Caco-2 (cell line): ENCODE data around the gene GMIP. TPM values are rescaled to one million over a fixed set of nuclear protein-coding genes. Genes with fewer than 3 reads are reported as not detected.

ENCODE experiments used
- BruUV-seq: library from RNA; stranded (reverse); fragments of 400-500 nt; replicated peaks from 2 replicates; lab custom pipeline; 2021; lab: Mats Ljungman, UMichigan
- CTCF ChIA-PET: fragments of 300-600 bp; sonication (Branson Sonifier 250); formaldehyde crosslinking; loops from one replicate; lab custom pipeline; 2022; ENCODE audit warnings: antibody characterized with exemption; lab: Charles Lee
- POLR2A ChIA-PET: fragments of 300-600 bp; sonication (Branson Sonifier 250); formaldehyde crosslinking; loops from one replicate; lab custom pipeline; 2022; ENCODE audit warnings: antibody characterized with exemption; lab: Charles Lee
- DNase-seq, 2 experiments: peaks; one replicate each; pipeline versions ENCODE4 v3.0.0 to v3.0.0-alpha.2; 2020 to 2022
- H3K27me3 ChIP-seq: replicated peaks from 2 replicates; pipeline ENCODE4 v1.6.0; 2011; ENCODE audit warnings: low read length; ENCODE audit not compliant: control insufficient read depth, insufficient read depth
- H3K36me3 ChIP-seq: 2 replicates; pipeline ENCODE4 v1.5.1; 2011; ENCODE audit warnings: low read length; ENCODE audit not compliant: control insufficient read depth, insufficient read depth
- H3K4me1 ChIP-seq: fragments of 250-450 bp; sonication (Bioruptor Pico); 2 replicates; pipeline ENCODE4 v1.5.1; 2020; ENCODE audit warnings: mild to moderate bottlenecking
- H3K4me3 ChIP-seq: 2 replicates; pipeline ENCODE4 v1.5.1; 2011; ENCODE audit warnings: low read depth, mild to moderate bottlenecking, control low read depth, low read length
- H3K9me3 ChIP-seq: fragments of 250-450 bp; sonication (Bioruptor Pico); 2 replicates; pipeline ENCODE4 v1.5.1; 2020; ENCODE audit warnings: mild to moderate bottlenecking, moderate library complexity
- H3K27ac Mint-ChIP-seq: one replicate; pipeline ENCODE4 v1.8.0; 2022; ENCODE audit warnings: mixed read lengths; ENCODE audit not compliant: unreplicated experiment
- H3K27me3 Mint-ChIP-seq: one replicate; pipeline ENCODE4 v1.8.0; 2022; ENCODE audit warnings: mixed read lengths; ENCODE audit not compliant: insufficient read depth, unreplicated experiment
- H3K36me3 Mint-ChIP-seq: one replicate; pipeline ENCODE4 v1.8.0; 2022; ENCODE audit warnings: mild to moderate bottlenecking, mixed read lengths; ENCODE audit not compliant: insufficient read depth, unreplicated experiment
- H3K4me1 Mint-ChIP-seq: one replicate; pipeline ENCODE4 v1.8.0; 2022; ENCODE audit warnings: low read depth, mixed read lengths; ENCODE audit not compliant: unreplicated experiment
- H3K4me3 Mint-ChIP-seq: one replicate; pipeline ENCODE4 v1.8.0; 2022; ENCODE audit warnings: mild to moderate bottlenecking, moderate library complexity, mixed read lengths; ENCODE audit not compliant: unreplicated experiment
- H3K9me3 Mint-ChIP-seq: one replicate; pipeline ENCODE4 v1.8.0; 2022; ENCODE audit warnings: mixed read lengths; ENCODE audit not compliant: unreplicated experiment
- intact Hi-C: fragments of 100-400 bp; cut with micrococcal nuclease; formaldehyde crosslinking; loops from one replicate; pipeline ENCODE4 v1.10.0; 2022; ENCODE audit not compliant: unreplicated experiment
- total RNA-seq: library from RNA; stranded (reverse); gene quantifications from 2 replicates; pipeline ENCODE4 v1.2.3, GENCODE V29; 2022
- TF ChIP-seq, protein P1 (sequence below), 2 experiments: fragments of 200-600 bp in 1 of 2; IDR thresholded peaks; 1 replicate in 1 of 2; 2 replicates in 1 of 2; pipeline versions ENCODE4 v1.5.1 to v1.8.0; 2011 to 2022; ENCODE audit warnings: antibody characterized with exemption in 1 of 2, control low read depth in 1 of 2, inconsistent platforms in 1 of 2, low read depth in 1 of 2, low read length in 1 of 2, mild to moderate bottlenecking in 1 of 2, moderate library complexity in 1 of 2; ENCODE audit not compliant: insufficient read depth in 1 of 2, severe bottlenecking in 1 of 2, unreplicated experiment in 1 of 2

The GMIP gene
- total RNA-seq, 1 experiment from 2014 or later, result 8.6 TPM

- no peak overlapping the region for H3K27ac Mint-ChIP-seq
- Histone ChIP-seq H3K4me3 (no peak overlapping the region), H3K4me1 (0 out of 2 replicates have a peak, but pooled peaks cover 3% of the 10 kb centered on the region), H3K27me3 (no peaks in the 10 kb centered on the region), H3K36me3 (no peaks in the 10 kb centered on the region; the same call in 1 of the 2 replicates), H3K9me3 (no peaks in the 10 kb centered on the region)
- TF ChIP-seq, protein P1, sequence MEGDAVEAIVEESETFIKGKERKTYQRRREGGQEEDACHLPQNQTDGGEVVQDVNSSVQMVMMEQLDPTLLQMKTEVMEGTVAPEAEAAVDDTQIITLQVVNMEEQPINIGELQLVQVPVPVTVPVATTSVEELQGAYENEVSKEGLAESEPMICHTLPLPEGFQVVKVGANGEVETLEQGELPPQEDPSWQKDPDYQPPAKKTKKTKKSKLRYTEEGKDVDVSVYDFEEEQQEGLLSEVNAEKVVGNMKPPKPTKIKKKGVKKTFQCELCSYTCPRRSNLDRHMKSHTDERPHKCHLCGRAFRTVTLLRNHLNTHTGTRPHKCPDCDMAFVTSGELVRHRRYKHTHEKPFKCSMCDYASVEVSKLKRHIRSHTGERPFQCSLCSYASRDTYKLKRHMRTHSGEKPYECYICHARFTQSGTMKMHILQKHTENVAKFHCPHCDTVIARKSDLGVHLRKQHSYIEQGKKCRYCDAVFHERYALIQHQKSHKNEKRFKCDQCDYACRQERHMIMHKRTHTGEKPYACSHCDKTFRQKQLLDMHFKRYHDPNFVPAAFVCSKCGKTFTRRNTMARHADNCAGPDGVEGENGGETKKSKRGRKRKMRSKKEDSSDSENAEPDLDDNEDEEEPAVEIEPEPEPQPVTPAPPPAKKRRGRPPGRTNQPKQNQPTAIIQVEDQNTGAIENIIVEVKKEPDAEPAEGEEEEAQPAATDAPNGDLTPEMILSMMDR (IDR thresholded peaks at IDR 0.05; ENCODE audit: insufficient read depth in 1 of 2, low read depth in 1 of 2, low read length in 1 of 2, severe bottlenecking in 1 of 2, unreplicated experiment in 1 of 2), result no peak
- POLR2A ChIA-PET, result no interaction called here
- H3K4me1 Mint-ChIP-seq, result peaks cover 5% of the 10 kb centered on the region
- no peaks in the 10 kb centered on the region for H3K9me3 Mint-ChIP-seq
- peaks cover 39% of the 10 kb centered on the region for H3K36me3 Mint-ChIP-seq
- BruUV-seq, result no TSS peak
- H3K4me3 Mint-ChIP-seq, result no peak overlapping the region
- CTCF ChIA-PET, result interaction anchor here (0.7 kb wide), 1 partner anchor 13 kb away, joined by 3 read pairs; no protein-coding TSS in a partner anchor
- no peaks in the 10 kb centered on the region for H3K27me3 Mint-ChIP-seq
- no peak for DNase-seq
- intact Hi-C loops, result no loop called here
Measured at GRCh38 chr19:19637523-19638251, 5.8 kb downstream of the GMIP start.

DNA sequence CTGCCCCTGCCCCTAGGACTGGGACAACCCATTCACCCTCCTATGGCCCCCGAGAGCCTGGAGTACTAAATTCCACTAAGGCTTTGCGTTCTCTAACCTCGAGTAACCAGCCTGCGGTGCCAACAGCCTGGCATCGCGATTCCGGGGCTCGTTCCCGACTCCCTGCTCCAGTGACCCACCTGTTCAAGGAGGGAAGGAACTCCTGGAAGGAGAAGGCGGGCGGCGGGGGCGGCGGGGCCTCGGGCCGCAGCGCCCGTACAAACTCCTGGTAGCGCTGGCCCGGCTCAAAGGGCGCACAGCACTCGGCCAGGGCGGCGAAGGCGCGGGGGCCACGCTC lies 6.3 kb downstream of the GMIP start:
- POLR2A ChIA-PET, result no interaction called here

GRCh38 chr19:19636573-19637185 lies 6.8 kb downstream of the GMIP start:
- Mint-ChIP-seq H3K36me3 (peaks cover 34% of the 10 kb centered on the region), H3K9me3 (no peaks in the 10 kb centered on the region), H3K4me1 (no peaks in the 10 kb centered on the region), H3K27ac (no peak overlapping the region), H3K4me3 (no peak overlapping the region), H3K27me3 (no peaks in the 10 kb centered on the region)
- no peak for DNase-seq
- ChIA-PET CTCF (no interaction called here), POLR2A (no interaction called here)
- no peaks in the 10 kb centered on the region; the same call in 1 of the 2 replicates for H3K36me3 ChIP-seq
- no peaks in the 10 kb centered on the region for H3K4me1 ChIP-seq
- H3K27me3 ChIP-seq, result no peaks in the 10 kb centered on the region
- no peak overlapping the region for H3K4me3 ChIP-seq
- TF ChIP-seq, protein P1 (IDR thresholded peaks at IDR 0.05; ENCODE audit: insufficient read depth in 1 of 2, low read depth in 1 of 2, low read length in 1 of 2, severe bottlenecking in 1 of 2, unreplicated experiment in 1 of 2), result no peak
- intact Hi-C loops, result no loop called here
- BruUV-seq, result no TSS peak
- no peaks in the 10 kb centered on the region for H3K9me3 ChIP-seq

More for the DNA sequence above, 6.3 kb downstream of the GMIP start:
- Mint-ChIP-seq H3K27me3 (no peaks in the 10 kb centered on the region), H3K4me3 (no peak overlapping the region), H3K9me3 (no peaks in the 10 kb centered on the region), H3K36me3 (peaks cover 34% of the 10 kb centered on the region), H3K4me1 (peaks cover under 1% of the 10 kb centered on the region), H3K27ac (no peak overlapping the region)
- H3K4me3 ChIP-seq, result no peak overlapping the region
- DNase-seq, result no peak
- TF ChIP-seq, protein P1 (IDR thresholded peaks at IDR 0.05; ENCODE audit: insufficient read depth in 1 of 2, low read depth in 1 of 2, low read length in 1 of 2, severe bottlenecking in 1 of 2, unreplicated experiment in 1 of 2), result no peak
- H3K4me1 ChIP-seq, result no peaks in the 10 kb centered on the region
- CTCF ChIA-PET, result no interaction called here
- no peaks in the 10 kb centered on the region for H3K27me3 ChIP-seq
- H3K36me3 ChIP-seq, result no peaks in the 10 kb centered on the region; the same call in 1 of the 2 replicates
- intact Hi-C loops, result no loop called here
- H3K9me3 ChIP-seq, result no peaks in the 10 kb centered on the region
- BruUV-seq, result no TSS peak
